ENCODE results near the gene CCR9.

CCR9 gene

DNA sequence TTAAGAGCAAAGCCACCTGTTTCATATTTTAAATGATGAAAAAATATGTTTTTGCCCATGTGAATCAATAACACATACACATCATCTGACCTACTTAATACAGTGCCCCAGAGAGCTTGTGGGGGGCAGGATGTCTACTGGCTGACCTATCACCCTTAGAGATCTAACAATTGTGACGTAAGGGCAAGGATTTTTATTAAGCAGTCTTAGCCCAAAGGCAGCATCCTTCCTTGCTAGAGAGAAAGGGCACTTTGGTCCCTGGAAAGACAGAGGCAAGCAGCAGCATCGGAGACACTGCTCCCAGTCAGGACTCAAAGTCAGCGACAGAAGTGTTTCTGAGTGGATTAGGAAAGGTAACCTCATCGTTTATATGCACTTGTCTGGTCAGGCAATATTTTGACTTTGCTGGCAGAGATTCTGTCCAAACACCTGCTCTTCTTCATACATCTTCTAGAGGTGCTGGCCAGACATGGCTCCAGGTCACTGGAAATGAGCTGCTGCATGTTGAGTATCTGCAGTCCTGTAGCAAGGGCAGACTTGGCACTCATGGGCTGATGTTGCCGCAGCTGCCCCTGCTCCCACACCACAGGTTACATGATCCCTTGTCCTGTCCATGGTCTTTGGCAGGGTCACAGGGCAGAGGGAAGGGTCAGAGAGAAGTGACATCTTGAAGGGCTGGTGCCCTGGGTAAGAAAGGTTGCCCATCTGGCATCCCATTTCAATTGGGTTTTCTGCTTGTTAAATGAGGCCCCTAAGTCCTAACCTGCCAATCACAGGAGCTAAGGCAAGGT lies 58.7 kb downstream of the CCR9 start:
- no peak for TF ChIP-seq CTCF (conservative IDR thresholded peaks at IDR 0.05; ENCODE audit: control insufficient read depth, insufficient read depth, low read depth, low read length)
- DNase-seq (ENCODE audit: low read depth): no peak
- H3K4me3 ChIP-seq (ENCODE audit: control insufficient read depth, low read depth, low read length): no peak overlapping the region

- no peak for TF ChIP-seq CTCF (conservative IDR thresholded peaks at IDR 0.05; ENCODE audit: control insufficient read depth, insufficient read depth, low read depth, low read length)
Observed at GRCh38 chr3:45946307-45946706, 60.0 kb downstream of the CCR9 start.

GRCh38 chr3:45946875-45947274 lies 60.5 kb downstream of the CCR9 start:
- no peak for DNase-seq (ENCODE audit: low read depth)
- no peak for TF ChIP-seq CTCF (conservative IDR thresholded peaks at IDR 0.05; ENCODE audit: control insufficient read depth, insufficient read depth, low read depth, low read length)
- no peak overlapping the region for H3K4me3 ChIP-seq (ENCODE audit: control insufficient read depth, low read depth, low read length)

More at GRCh38 chr3:45946307-45946706, 60.0 kb downstream of the CCR9 start:
- no peak overlapping the region for H3K4me3 ChIP-seq (ENCODE audit: control insufficient read depth, low read depth, low read length)
- DNase-seq (ENCODE audit: low read depth): no peak

- TF ChIP-seq CTCF (conservative IDR thresholded peaks at IDR 0.05; ENCODE audit: control insufficient read depth, insufficient read depth, low read depth, low read length): no peak
- no peak overlapping the region for H3K4me3 ChIP-seq (ENCODE audit: control insufficient read depth, low read depth, low read length)
- no peak for DNase-seq (ENCODE audit: low read depth)
Observed at GRCh38 chr3:45947361-45947760, 61.0 kb downstream of the CCR9 start.

DNA sequence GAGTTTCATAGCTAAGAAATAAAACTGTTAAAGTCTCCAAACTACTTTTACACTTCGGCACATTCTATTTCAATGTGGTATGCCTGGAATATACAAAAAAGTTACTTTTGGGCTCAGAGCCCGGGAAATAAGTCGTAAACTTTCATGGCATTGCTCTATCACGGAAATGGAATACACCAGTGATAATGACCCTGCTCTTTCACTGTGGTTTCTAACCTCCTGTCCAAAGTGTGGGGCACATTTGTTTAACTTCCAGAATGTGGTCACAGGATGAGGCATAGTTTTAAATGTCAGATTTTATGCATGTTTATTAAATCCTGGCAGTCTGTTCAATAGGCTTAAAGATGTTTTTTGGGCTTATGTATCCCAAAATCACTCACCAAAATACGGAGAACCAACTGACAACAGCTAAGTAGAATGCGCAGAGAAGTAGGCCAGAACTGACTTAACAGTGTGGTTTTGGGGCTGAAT lies 62.0 kb downstream of the CCR9 start:
- peak; percentile 40 for DNase-seq (ENCODE audit: low read depth)
- TF ChIP-seq CTCF (conservative IDR thresholded peaks at IDR 0.05; ENCODE audit: control insufficient read depth, insufficient read depth, low read depth, low read length): no peak
- no peak overlapping the region for H3K4me3 ChIP-seq (ENCODE audit: control insufficient read depth, low read depth, low read length)

- no peak for DNase-seq (ENCODE audit: low read depth)
- no peak overlapping the region for H3K4me3 ChIP-seq (ENCODE audit: control insufficient read depth, low read depth, low read length)
- no peak for TF ChIP-seq CTCF (conservative IDR thresholded peaks at IDR 0.05; ENCODE audit: control insufficient read depth, insufficient read depth, low read depth, low read length)
Observed at GRCh38 chr3:45948881-45949280, 62.5 kb downstream of the CCR9 start.

Measured in fibroblast of mammary gland (primary cell).